IPS-15b (cell line): ENCODE data around the gene TEAD1.

Experiments used
- H3K27me3 ChIP-seq: one replicate; pipeline ENCODE4 v1.6.1; 2013; ENCODE audit warnings: low read length; ENCODE audit not compliant: control insufficient read depth, insufficient read depth
- H3K36me3 ChIP-seq: one replicate; pipeline ENCODE4 v1.6.1; 2013; ENCODE audit warnings: low read length; ENCODE audit not compliant: control insufficient read depth, insufficient read depth
- H3K4me1 ChIP-seq: one replicate; pipeline ENCODE4 v1.6.1; 2013; ENCODE audit warnings: mild to moderate bottlenecking, low read length; ENCODE audit not compliant: control insufficient read depth, insufficient read depth
- H3K4me3 ChIP-seq: one replicate; pipeline ENCODE4 v1.5.1; 2013; ENCODE audit warnings: low read depth, low read length
- H3K9ac ChIP-seq: one replicate; pipeline ENCODE4 v1.6.1; 2013; ENCODE audit warnings: low read depth, mild to moderate bottlenecking, low read length
- H3K9me3 ChIP-seq: one replicate; pipeline ENCODE4 v1.6.1; 2013; ENCODE audit warnings: mild to moderate bottlenecking, low read length; ENCODE audit not compliant: control insufficient read depth, insufficient read depth

The TEAD1 gene

DNA sequence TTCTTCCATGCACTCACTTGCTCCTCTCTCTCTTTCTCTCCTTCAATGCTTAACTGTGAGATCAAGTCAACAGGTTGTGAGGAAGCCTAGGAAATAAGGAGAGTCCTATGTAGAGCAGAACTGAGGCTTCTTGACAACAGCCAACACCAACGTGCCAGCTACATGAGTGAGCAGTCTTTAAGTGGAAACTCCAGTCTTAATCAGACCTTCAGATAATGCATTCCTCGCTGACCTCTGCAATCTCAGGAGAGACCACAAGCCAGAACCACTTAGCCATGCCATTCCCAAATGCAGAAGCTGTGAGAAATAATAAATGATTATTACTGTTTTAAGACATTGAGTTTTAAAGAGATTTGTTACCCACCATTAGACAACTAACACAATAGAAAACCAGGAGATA lies 6.1 kb upstream of the TEAD1 start:
- Histone ChIP-seq H3K9ac (no peak overlapping the region), H3K4me3 (no peak overlapping the region), H3K27me3 (peaks cover 13% of the 10 kb centered on the region), H3K36me3 (no peaks in the 10 kb centered on the region), H3K4me1 (no peaks in the 10 kb centered on the region), H3K9me3 (no peaks in the 10 kb centered on the region)

DNA sequence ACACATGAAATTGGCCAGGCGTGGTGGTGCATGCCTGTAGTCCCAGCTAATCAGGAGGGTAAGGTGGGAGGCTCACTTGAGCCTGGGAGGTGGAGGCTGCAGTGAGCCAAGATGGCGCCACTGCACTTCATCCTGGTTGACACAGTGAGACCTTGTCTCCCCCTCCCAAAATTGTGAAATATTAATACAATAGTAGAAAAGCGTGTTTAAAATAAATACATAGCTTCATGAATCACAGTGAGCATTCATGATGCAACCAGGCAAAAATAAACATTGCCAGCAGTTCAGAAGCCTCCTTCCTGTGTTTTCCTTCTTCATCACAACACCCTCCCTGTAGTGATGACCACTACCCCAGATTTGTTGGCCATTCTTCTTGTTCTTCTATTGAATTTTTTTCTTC lies 4.3 kb upstream of the TEAD1 start:
- H3K4me3 ChIP-seq: no peak overlapping the region
- H3K9me3 ChIP-seq: no peaks in the 10 kb centered on the region
- no peaks in the 10 kb centered on the region for H3K36me3 ChIP-seq
- no peaks in the 10 kb centered on the region for H3K4me1 ChIP-seq
- no peak overlapping the region for H3K9ac ChIP-seq
- H3K27me3 ChIP-seq: peaks cover 18% of the 10 kb centered on the region

DNA sequence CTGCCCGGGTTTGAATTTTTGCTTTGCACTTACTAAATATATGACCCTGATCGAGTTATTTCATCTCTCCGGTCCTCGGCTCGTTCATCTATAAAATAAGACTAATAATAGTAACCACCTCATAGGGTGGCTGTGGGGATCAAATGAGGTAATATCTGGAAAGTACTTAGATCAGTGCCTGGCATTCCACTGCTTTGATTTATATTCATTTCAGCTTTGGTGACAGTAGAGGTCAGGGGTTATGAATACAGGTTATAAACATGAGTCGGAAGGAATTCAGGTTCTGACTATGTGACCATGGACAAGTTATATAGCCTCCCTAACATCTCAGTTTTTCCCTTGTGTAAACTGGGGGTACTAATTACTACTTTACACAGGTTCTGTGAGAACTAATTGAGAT lies 2.9 kb upstream of the TEAD1 start:
- no peak overlapping the region for H3K9ac ChIP-seq
- H3K4me3 ChIP-seq: no peak overlapping the region
- no peaks in the 10 kb centered on the region for H3K9me3 ChIP-seq
- no peaks in the 10 kb centered on the region for H3K36me3 ChIP-seq
- H3K27me3 ChIP-seq: peaks cover 24% of the 10 kb centered on the region
- H3K4me1 ChIP-seq: peaks cover 7% of the 10 kb centered on the region

DNA sequence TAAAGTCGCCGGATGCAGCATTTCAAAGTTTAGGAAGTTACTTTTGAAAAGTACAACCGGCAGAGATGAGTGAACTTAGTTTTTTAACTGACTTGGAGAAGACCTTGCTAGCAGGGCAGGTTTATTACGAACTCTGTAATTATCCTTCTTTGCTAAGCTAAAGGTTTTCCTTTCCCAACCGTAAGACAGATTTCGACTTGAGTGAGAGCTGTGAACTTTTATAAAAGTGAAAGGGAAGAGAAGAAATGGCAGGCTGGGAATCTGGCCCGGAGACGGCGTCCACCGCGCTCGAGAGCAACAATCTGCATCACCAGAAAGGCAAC lies 659 bp upstream of the TEAD1 start:
- peaks cover 32% of the 10 kb centered on the region for H3K27me3 ChIP-seq
- H3K4me1 ChIP-seq: peaks cover 15% of the 10 kb centered on the region
- no peaks in the 10 kb centered on the region for H3K9me3 ChIP-seq
- no peaks in the 10 kb centered on the region for H3K36me3 ChIP-seq
- H3K9ac ChIP-seq: peak overlapping the region; percentile 41
- H3K4me3 ChIP-seq: peak overlapping the region; percentile 82

DNA sequence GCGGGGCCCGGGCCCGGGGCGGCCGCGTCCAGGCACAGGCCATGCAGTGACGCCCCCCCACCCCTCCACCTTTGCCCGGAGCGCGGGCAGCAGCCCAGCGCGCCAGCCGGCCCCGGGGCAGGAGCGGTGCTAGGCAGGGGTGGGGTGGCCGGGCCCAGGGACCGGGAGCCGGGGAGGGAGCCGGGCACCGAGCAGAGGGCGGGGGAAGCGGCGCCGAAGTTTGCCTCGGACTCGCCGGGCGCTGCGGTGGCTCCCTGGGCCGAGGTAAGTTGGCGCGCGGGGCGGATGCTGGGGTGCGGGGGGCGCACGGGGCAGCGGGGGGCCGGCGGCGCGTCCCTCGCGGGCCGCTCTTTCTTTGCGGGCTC lies 332 bp downstream of the TEAD1 start:
- no peaks in the 10 kb centered on the region for H3K9me3 ChIP-seq
- H3K27me3 ChIP-seq: peaks cover 41% of the 10 kb centered on the region
- H3K4me3 ChIP-seq: peak overlapping the region; percentile 23
- peaks cover 21% of the 10 kb centered on the region for H3K4me1 ChIP-seq
- no peak overlapping the region for H3K9ac ChIP-seq
- H3K36me3 ChIP-seq: no peaks in the 10 kb centered on the region

DNA sequence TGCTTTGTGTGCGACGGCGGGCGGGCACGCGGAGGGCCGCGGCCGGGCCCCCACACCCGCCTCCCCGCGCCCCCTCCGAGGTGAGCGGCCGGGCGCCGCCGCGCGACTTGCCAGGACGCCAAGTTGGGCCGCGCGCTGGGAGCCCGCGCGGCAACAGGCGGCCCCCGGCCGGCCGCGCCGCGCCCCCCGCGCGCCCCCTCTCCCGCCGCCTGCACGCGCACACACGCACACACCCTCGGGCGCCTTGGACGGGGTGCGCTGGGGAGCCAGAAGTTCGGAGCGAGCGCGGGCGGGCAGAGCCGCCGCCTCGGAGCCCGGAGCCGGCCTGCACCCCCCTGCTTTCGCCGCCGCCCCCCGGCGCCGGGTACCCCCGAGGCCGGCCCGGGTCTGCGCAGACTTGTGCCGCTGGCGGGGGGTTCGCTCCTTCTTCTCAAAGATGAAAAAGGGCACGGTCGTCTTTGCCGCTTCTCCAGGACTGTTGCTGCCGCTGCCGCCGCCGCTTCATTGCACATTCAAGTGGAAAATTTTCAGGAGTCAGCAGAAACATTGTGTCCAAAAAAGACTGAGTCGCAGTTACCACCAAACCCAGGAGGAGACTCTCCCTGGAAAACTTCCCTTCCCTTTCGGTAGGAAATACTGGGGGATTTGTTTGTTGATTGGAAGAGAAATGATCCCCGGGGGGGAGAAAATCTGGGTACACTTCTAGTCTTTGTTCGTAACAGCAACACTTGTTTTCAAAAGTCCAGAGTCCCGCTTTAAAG lies 895 bp downstream of the TEAD1 start:
- peaks cover 42% of the 10 kb centered on the region for H3K27me3 ChIP-seq
- peak overlapping the region; percentile 61 for H3K9ac ChIP-seq
- peaks cover 26% of the 10 kb centered on the region for H3K4me1 ChIP-seq
- no peaks in the 10 kb centered on the region for H3K36me3 ChIP-seq
- no peaks in the 10 kb centered on the region for H3K9me3 ChIP-seq
- H3K4me3 ChIP-seq: peak overlapping the region; percentile 72

DNA sequence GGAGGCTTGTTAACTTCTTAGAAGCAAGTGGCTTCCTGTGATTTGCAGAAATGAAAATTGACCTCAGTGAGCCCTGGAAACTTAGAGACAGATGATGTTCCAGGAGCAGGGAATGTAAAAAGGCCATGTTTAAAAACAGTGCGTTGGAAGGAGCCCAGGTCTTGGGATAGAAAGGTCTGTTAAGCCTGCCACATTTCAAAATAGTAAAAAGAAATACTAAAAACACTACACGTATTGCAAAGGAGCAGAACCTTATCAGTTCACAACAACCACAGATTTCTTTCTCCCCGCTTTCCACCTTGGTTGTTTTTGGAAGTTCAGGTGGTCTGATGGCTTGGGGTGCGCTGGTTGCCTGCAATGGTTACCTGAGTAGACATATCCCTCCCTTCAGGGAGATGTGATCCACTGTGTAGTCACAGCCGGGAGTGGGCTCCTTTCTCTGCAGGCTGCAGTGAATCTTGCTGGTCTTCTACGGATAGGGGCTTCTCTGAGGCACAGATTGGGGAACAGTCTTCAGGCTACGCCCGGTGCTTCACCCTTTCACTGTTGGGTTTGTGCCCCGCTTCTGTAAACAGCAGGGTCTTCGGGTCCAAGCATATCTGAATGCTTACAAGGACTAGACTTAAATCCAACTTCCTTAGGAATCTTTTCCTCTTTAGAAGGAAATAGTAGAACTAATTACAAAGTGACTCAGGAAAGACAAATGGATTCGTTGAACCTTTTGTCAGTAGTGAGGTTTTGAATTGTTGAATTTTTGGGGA lies 1.9 kb downstream of the TEAD1 start:
- H3K9ac ChIP-seq: peak overlapping the region; percentile 61
- H3K9me3 ChIP-seq: no peaks in the 10 kb centered on the region
- H3K36me3 ChIP-seq: no peaks in the 10 kb centered on the region
- H3K27me3 ChIP-seq: peaks cover 42% of the 10 kb centered on the region
- H3K4me1 ChIP-seq: peaks cover 30% of the 10 kb centered on the region
- peak overlapping the region; percentile 72 for H3K4me3 ChIP-seq

DNA sequence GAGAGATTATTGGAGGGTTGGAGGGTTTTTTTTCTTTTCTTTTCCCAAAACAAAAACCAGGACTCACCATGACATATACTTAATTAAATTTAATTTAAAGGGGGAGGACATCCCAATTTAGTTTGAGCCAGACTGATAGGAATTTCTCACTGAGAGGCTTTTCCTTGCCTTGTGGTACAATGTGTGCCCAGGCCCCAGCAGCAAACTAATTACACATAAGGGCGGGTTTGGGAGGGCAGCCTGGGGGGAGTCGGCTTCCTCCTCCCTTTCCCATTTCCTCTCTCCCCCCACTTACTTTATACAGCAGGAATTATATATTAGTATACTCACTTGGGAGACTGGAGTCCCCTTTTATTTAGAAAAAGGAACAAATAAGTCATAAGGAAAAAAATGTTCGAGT lies 2.9 kb downstream of the TEAD1 start:
- Histone ChIP-seq H3K9ac (no peak overlapping the region), H3K4me3 (peak overlapping the region; percentile 10), H3K9me3 (no peaks in the 10 kb centered on the region), H3K4me1 (peaks cover 40% of the 10 kb centered on the region), H3K36me3 (no peaks in the 10 kb centered on the region), H3K27me3 (peaks cover 44% of the 10 kb centered on the region)

DNA sequence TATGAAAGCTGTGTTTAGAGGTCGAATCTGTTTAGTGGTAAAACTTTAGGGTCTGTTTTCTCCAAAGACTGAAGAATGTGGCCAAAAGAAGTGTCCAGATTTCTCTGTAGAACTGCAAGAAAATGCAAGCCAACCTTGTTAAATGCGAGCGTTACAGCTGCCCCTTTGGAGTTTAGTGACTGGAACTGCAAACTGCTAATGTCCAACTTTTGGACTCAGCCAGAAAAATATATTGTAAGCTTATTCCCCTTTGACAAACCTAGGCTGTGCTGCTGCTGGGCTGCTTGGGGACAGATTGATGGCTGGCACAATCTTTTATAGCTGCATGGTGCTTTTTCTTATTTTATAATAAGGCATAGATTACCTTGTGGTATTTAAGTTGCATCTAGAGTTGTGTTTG lies 3.9 kb downstream of the TEAD1 start:
- H3K36me3 ChIP-seq: no peaks in the 10 kb centered on the region
- no peaks in the 10 kb centered on the region for H3K9me3 ChIP-seq
- no peak overlapping the region for H3K9ac ChIP-seq
- no peak overlapping the region for H3K4me3 ChIP-seq
- peaks cover 49% of the 10 kb centered on the region for H3K4me1 ChIP-seq
- peaks cover 44% of the 10 kb centered on the region for H3K27me3 ChIP-seq

DNA sequence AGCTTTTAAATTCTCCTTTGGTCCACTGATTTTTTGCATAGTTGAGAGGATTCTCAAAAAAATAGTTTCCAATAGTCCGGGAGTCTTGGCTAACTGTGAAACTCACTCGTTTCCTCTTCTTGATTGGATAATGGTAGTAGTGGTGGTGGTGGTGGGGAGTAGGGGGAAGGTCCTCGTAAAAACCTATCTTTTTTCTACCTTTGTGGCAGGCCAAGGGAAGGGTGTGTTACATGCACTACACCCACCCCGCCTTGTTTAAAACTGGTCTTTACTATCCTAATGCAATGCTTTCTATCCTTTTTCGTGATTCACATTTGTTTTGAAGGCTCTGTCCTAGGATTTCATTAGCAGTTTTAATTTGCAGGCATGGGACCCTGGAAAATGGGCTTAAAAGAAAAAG lies 4.8 kb downstream of the TEAD1 start:
- H3K9ac ChIP-seq: no peak overlapping the region
- no peaks in the 10 kb centered on the region for H3K36me3 ChIP-seq
- H3K4me1 ChIP-seq: peaks cover 58% of the 10 kb centered on the region
- H3K9me3 ChIP-seq: no peaks in the 10 kb centered on the region
- no peak overlapping the region for H3K4me3 ChIP-seq
- H3K27me3 ChIP-seq: peaks cover 45% of the 10 kb centered on the region

DNA sequence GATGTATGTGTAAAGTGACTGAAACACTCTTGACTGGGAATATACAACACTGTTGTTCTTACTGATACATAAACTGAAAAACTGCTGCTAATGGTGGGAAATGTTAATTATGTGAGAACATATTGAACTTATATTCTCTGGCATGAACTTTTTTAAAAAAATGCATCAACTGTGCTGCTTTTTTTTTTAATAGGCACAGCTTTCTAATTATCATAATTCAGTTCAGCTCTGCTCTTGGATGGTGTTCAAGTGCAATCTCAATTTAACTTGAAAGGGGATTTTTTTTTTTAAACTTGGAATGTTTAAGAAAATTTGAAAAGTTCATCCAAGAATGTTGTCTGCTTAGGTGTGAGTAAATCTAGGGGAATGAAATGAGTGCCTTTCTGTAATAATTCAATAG lies 5.2 kb downstream of the TEAD1 start:
- Histone ChIP-seq H3K9ac (no peak overlapping the region), H3K27me3 (peaks cover 45% of the 10 kb centered on the region), H3K9me3 (no peaks in the 10 kb centered on the region), H3K4me1 (peaks cover 62% of the 10 kb centered on the region), H3K36me3 (no peaks in the 10 kb centered on the region), H3K4me3 (no peak overlapping the region)

DNA sequence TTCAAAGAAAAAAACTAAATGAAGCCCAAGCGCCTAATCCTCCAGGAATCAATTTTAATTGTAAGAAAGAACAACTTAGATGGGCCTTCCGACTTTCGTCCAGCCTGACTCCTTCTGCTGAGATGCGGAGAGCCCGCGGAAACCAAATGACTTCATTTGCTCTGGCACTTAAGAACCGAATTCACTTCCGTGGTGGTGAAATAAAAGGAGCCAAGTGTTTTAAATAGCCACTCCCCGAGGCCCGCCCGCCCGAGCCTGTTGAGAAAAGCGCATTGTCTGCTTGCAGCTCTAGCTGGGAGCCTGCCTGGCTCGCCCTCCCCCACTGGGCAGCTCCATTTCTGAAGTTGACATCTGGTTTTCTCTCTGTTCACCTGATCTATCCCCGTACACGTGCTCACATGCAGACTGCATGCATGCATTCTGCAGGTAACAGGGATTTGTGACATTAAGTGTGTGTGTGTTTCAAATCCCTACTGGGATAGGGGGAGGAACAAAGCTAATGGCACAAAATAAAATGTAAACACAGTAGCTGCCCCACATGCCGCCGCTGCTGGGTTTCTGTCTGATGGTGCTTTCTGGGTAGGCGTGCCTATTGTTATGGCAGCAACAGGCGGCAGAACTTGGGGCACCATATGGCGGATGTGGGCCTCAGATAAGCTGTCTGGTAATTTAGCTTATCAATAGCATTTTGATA lies 6.2 kb downstream of the TEAD1 start:
- no peaks in the 10 kb centered on the region for H3K9me3 ChIP-seq
- H3K27me3 ChIP-seq: peaks cover 49% of the 10 kb centered on the region
- peak overlapping the region; percentile 48 for H3K4me3 ChIP-seq
- H3K9ac ChIP-seq: no peak overlapping the region
- H3K4me1 ChIP-seq: peaks cover 71% of the 10 kb centered on the region
- H3K36me3 ChIP-seq: no peaks in the 10 kb centered on the region
